OCI-LY3 (cell line): ENCODE results near the gene RERG.

Source experiments
- CTCF ChIP-seq: fragments of 200-600, 300-600 bp; sonication (generic); IDR thresholded peaks from 2 replicates; pipeline ENCODE4 v1.5.1; 2014; ENCODE audit warnings: antibody characterized with exemption, low read length, low read depth
- EZH2phosphoT487 ChIP-seq: fragments of 200-600 bp; shearing (Covaris generic); IDR thresholded peaks from 2 replicates; pipeline ENCODE4 v1.6.1; 2018; ENCODE audit warnings: antibody characterized with exemption, mixed run types, low read depth

GRCh38 chr12:15209782-15210181 is 11.4 kb downstream of the RERG start:
- TF ChIP-seq CTCF (no peak), EZH2phosphoT487 (no peak)
